WI38 (cell line): ENCODE measurements around the gene APOBEC3F.
"Not testable (repeated sequence)": the region's sequence is repeated elsewhere in the genome, so short reads cannot be mapped to it uniquely, and the experiment has no call there.

Source experiments
- H3K4me3 ChIP-seq: 2 replicates; pipeline ENCODE4 v1.5.1; 2011; ENCODE audit warnings: low read depth, mild to moderate bottlenecking, control low read depth, low read length
- CTCF ChIP-seq: IDR thresholded peaks from 2 replicates; pipeline ENCODE4 v1.5.1; 2012; ENCODE audit warnings: low read depth, mild to moderate bottlenecking, control low read depth, low read length

Gene APOBEC3F

GRCh38 chr22:39012533-39013511 is 27.8 kb upstream of the APOBEC3F start:
- no peak for TF ChIP-seq CTCF
- no peak overlapping the region for H3K4me3 ChIP-seq

- not testable (repeated sequence) for H3K4me3 ChIP-seq
Measured at GRCh38 chr22:39013561-39013941, 27.1 kb upstream of the APOBEC3F start.

DNA sequence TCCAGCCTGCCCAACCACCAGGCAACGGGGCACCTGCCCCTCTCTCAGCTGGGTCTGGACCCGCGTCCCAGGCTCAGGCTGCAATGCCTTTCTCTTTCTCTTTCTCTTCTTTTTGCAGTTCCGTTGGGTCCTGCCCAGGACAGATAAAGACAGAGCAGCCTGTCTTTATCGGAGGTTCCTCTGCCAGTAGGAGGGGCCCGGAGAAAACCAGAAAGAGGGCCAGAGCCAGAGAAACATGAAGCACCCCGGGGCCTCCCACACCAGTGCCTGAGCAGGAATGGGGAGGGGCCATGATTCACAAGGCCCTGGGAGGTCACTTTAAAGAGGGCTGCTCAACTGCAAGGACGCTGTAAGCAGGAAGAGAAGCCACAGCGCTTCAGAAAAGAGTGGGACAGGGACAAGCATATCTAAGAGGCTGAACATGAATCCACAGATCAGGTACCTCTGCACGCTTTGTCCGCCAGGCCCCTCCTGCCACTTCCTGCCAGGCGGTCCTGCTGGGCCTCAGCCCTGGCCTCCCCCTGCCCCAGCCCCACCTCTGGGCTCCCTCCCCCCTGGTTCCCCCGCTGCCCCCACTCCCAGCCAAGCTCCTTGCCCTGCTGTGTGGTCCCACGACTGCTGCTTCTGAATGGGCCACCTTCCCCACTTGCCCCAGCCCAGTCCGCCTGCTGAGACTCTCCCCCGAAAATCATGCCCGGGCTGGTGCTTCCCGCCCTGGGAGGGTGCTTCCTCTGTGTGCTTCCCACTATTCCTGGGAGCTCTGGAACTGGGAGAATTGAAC is 26.5 kb upstream of the APOBEC3F start, which contains the start of gene APOBEC3C:
Gene APOBEC3C, plus strand, starts transcription at position 316 of the 781 bp plus-strand sequence. Its CDS starts 106 bp downstream, at position 422.
- no peak for TF ChIP-seq CTCF
- H3K4me3 ChIP-seq: peak within 1 kb of the TSS; percentile 74

GRCh38 chr22:39014723-39015121 is 25.9 kb upstream of the APOBEC3F start:
- peak overlapping the region; percentile 74 for H3K4me3 ChIP-seq

DNA sequence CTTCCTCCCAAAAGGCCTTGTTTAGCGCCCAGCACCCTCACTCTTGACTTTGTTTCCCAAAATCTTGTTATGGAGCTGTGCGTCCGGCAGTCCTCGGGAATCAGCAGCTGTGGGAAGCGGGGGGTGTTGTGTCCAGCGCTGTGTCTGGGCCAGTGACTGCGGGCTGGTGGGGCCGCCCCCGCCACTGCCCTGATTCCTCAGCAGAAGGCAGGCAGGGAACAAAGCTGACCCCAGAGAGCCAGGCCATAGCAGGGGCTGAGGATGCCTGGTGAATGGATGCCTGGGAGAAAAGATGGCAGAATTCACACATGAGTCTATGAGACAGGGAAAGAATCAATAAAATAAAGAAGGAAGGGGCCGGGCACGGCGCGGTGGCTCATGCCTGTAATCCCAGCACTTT is 24.1 kb upstream of the APOBEC3F start:
- no peak overlapping the region for H3K4me3 ChIP-seq

GRCh38 chr22:39017596-39018365 is 22.9 kb upstream of the APOBEC3F start:
- H3K4me3 ChIP-seq: no peak overlapping the region
- no peak for TF ChIP-seq CTCF

More for the DNA sequence above, 24.1 kb upstream of the APOBEC3F start:
- no peak for TF ChIP-seq CTCF

DNA sequence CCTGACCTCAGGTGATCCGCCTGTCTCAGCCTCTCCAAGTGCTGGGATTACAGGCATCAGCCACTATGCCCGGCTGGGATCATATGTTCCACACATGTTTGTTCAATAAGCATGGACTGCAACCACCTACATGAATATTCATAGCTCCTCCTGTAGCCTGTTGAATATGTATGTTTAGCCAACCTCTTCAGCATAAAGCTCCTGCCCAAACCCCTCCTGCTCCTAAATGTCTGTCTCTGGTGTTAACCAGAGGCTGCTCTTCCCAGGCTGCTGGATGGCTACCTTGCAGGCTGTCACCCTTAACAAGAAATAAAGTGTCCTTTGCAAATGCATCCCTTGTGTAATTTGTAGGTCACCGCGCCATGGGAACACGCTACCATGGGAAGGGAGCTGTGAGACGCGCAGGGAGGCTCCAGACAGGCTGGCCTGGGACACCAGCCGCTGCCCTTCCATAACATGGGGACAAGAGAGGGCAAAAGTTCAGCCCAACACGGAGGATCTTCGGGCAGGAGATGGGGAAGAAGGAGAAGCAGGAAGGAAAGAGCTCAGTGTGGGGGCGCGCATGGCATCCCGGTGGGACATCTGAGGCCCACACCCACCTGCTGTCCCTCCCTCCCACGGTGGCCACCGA is 20.5 kb upstream of the APOBEC3F start:
- not testable (repeated sequence) for H3K4me3 ChIP-seq

DNA sequence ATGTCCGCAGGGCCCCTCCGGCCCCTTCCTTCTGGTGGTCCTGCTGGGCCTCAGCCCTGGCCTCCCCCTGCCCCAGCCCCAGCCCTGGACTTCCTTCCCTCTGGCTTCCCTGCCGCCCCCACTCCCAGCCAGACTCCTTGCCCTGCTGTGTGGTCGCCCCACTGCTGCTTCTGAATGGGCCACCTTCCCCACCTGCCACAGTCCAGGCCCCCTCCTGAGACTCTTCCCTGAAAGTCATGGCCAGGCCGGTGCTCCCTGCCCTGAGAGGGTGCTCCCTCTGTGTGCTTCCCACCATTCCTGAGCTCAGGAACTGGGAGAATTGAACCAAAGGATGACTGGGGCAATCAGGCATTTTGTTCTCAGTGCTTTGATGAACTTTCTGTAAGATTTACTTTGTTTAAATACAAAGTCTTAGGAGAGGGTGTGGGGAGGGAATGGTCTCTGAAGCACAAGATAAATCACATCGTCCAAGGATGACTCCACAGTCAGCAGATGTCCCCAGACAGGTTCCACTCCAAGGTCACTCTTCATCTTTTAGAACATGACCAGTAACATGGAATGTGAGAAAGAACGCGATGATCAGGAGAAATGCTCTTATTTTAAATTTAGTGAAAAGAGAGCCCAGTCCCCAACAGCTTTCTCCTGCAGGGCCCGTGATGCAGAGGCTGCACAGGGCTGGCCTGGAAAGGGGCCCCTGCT is 19.0 kb upstream of the APOBEC3F start:
- TF ChIP-seq CTCF: no peak
- H3K4me3 ChIP-seq: peak overlapping the region; percentile 34
